ENCODE measurements around the gene MGAT4D.
"Not testable (repeated sequence)": the region's sequence is repeated elsewhere in the genome, so short reads cannot be mapped to it uniquely, and the experiment has no call there.

MGAT4D gene

GRCh38 chr4:140444347-140444746 lies 53.7 kb downstream of the MGAT4D start:
- not testable (repeated sequence) for DNase-seq (ENCODE audit: low spot score); FAIRE-seq

- FAIRE-seq = no peak
Observed at GRCh38 chr4:140439644-140440142, 58.4 kb downstream of the MGAT4D start.

GRCh38 chr4:140427919-140428471 lies 70.1 kb downstream of the MGAT4D start:
- FAIRE-seq = no peak

More at GRCh38 chr4:140439644-140440142, 58.4 kb downstream of the MGAT4D start:
- no peak for DNase-seq (ENCODE audit: low spot score)

GRCh38 chr4:140427106-140427918 lies 70.8 kb downstream of the MGAT4D start, which contains the start of gene CLGN:
Gene CLGN, minus strand, starts transcription at chr4:140427648. Its CDS starts 14,570 bp downstream, at chr4:140413078.
- DNase-seq (ENCODE audit: low spot score) (no peak), FAIRE-seq (no peak)

More at GRCh38 chr4:140427919-140428471, 70.1 kb downstream of the MGAT4D start:
- no peak for DNase-seq (ENCODE audit: low spot score)

GRCh38 chr4:140426610-140427105 lies 71.4 kb downstream of the MGAT4D start:
- FAIRE-seq (no peak), DNase-seq (ENCODE audit: low spot score) (no peak)

- DNase-seq (ENCODE audit: low spot score) (no peak), FAIRE-seq (no peak)
Observed at GRCh38 chr4:140423106-140423505, 75.0 kb downstream of the MGAT4D start.

- FAIRE-seq; DNase-seq (ENCODE audit: low spot score): not testable (repeated sequence)
Observed at GRCh38 chr4:140413130-140413969, 84.7 kb downstream of the MGAT4D start.

- DNase-seq (ENCODE audit: low spot score) (no peak), FAIRE-seq (no peak)
Observed at GRCh38 chr4:140408974-140409373, 89.1 kb downstream of the MGAT4D start.

- DNase-seq (ENCODE audit: low spot score) = no peak
- FAIRE-seq = no peak
Observed at GRCh38 chr4:140406292-140406691, 91.8 kb downstream of the MGAT4D start.

- no peak for DNase-seq (ENCODE audit: low spot score)
Observed at GRCh38 chr4:140400111-140400510, 98.0 kb downstream of the MGAT4D start.

GRCh38 chr4:140395668-140396067 lies 102.4 kb downstream of the MGAT4D start:
- DNase-seq (ENCODE audit: low spot score) (no peak), FAIRE-seq (no peak)

More at GRCh38 chr4:140400111-140400510, 98.0 kb downstream of the MGAT4D start:
- no peak for FAIRE-seq
